Liver (tissue), 9 donors: ENCODE data around the gene SFTA2. TPM values are rescaled to one million over a fixed set of nuclear protein-coding genes. Genes with fewer than 3 reads are reported as not detected.

Source experiments
- DNase-seq: peaks from one replicate; pipeline ENCODE4 v3.0.0-alpha.2; 2017; ENCODE audit warnings: low spot score
- H3K27ac ChIP-seq, 2 donors: one replicate each; pipeline ENCODE4 v1.7.0; 2013; ENCODE audit warnings: inconsistent platforms in 2 of 2, low read length in 2 of 2, control low read depth in 1 of 2, low read depth in 1 of 2, mild to moderate bottlenecking in 1 of 2
- H3K27me3 ChIP-seq, 4 donors: one replicate each; pipeline versions ENCODE4 v1.6.1 to v1.7.0; 2013; ENCODE audit warnings: low read length in 3 of 4, inconsistent platforms in 1 of 4, mild to moderate bottlenecking in 1 of 4, moderate library complexity in 1 of 4; ENCODE audit not compliant: control insufficient read depth in 4 of 4, insufficient read depth in 4 of 4
- H3K36me3 ChIP-seq, 4 donors: one replicate each; pipeline versions ENCODE4 v1.6.1 to v1.7.0; 2013; ENCODE audit warnings: low read length in 3 of 4, mild to moderate bottlenecking in 3 of 4, low read depth in 1 of 4, moderate library complexity in 1 of 4; ENCODE audit not compliant: control insufficient read depth in 4 of 4, insufficient read depth in 3 of 4
- H3K4me1 ChIP-seq, 4 donors: one replicate each; pipeline versions ENCODE4 v1.6.1 to v1.7.0; 2013; ENCODE audit warnings: low read length in 3 of 4, mild to moderate bottlenecking in 3 of 4, moderate library complexity in 1 of 4; ENCODE audit not compliant: control insufficient read depth in 4 of 4, insufficient read depth in 4 of 4
- H3K4me3 ChIP-seq, 3 donors: one replicate each; pipeline versions ENCODE4 v1.6.1 to v1.7.0; 2013; ENCODE audit warnings: low read length in 3 of 3, control low read depth in 1 of 3, low read depth in 1 of 3, mild to moderate bottlenecking in 1 of 3
- H3K9ac ChIP-seq, 2 donors: one replicate each; pipeline ENCODE4 v1.7.0; 2013; ENCODE audit warnings: low read length in 2 of 2, mild to moderate bottlenecking in 2 of 2, moderate library complexity in 2 of 2, control low read depth in 1 of 2, low read depth in 1 of 2
- H3K9me3 ChIP-seq, 4 donors: one replicate each; pipeline versions ENCODE4 v1.6.1 to v1.7.0; 2013; ENCODE audit warnings: low read length in 3 of 4; ENCODE audit not compliant: control insufficient read depth in 4 of 4
- EGR1 ChIP-seq, 2 donors: IDR thresholded peaks; 2 replicates each; pipeline ENCODE4 v1.6.1; 2016 to 2018; ENCODE audit warnings: antibody characterized with exemption in 2 of 2, low read depth in 2 of 2
- FOXA1 ChIP-seq: IDR thresholded peaks from 2 replicates; pipeline ENCODE4 v1.6.1; 2016; ENCODE audit warnings: antibody characterized with exemption
- FOXA2 ChIP-seq: IDR thresholded peaks from 2 replicates; pipeline ENCODE4 v1.6.1; 2016; ENCODE audit warnings: antibody characterized with exemption
- GABPA ChIP-seq, 2 donors: IDR thresholded peaks in 1 of 2; conservative IDR thresholded peaks in 1 of 2; 2 replicates each; pipeline ENCODE4 v1.6.1; 2016; ENCODE audit warnings: antibody characterized with exemption in 2 of 2, mild to moderate bottlenecking in 1 of 2, moderate library complexity in 1 of 2
- HNF4A ChIP-seq, 2 donors: conservative IDR thresholded peaks; 2 replicates each; pipeline ENCODE4 v1.6.1; 2016; ENCODE audit warnings: antibody characterized with exemption in 2 of 2, mild to moderate bottlenecking in 2 of 2
- HNF4G ChIP-seq: IDR thresholded peaks from 2 replicates; pipeline ENCODE4 v1.6.1; 2016; ENCODE audit warnings: antibody characterized with exemption
- NR2F2 ChIP-seq: IDR thresholded peaks from 2 replicates; pipeline ENCODE4 v1.6.1; 2016; ENCODE audit warnings: antibody characterized with exemption
- RAD21 ChIP-seq, 2 donors: IDR thresholded peaks; 2 replicates each; pipeline ENCODE4 v1.6.1; 2016; ENCODE audit warnings: antibody characterized with exemption in 2 of 2, mild to moderate bottlenecking in 2 of 2
- RXRA ChIP-seq, 2 donors: IDR thresholded peaks; 2 replicates each; pipeline ENCODE4 v1.6.1; 2017 to 2018; ENCODE audit warnings: antibody characterized with exemption in 2 of 2, mild to moderate bottlenecking in 1 of 2
- SP1 ChIP-seq: IDR thresholded peaks from 2 replicates; pipeline ENCODE4 v1.6.1; 2018; ENCODE audit warnings: antibody characterized with exemption, mild to moderate bottlenecking
- TAF1 ChIP-seq: conservative IDR thresholded peaks from 2 replicates; pipeline ENCODE4 v1.6.1; 2016; ENCODE audit warnings: antibody characterized with exemption, mild to moderate bottlenecking
- YY1 ChIP-seq: IDR thresholded peaks from 2 replicates; pipeline ENCODE4 v1.6.1; 2016; ENCODE audit warnings: antibody characterized with exemption, mild to moderate bottlenecking
- WGBS: extraction: QIAGEN DNeasy Blood & Tissue Kit; methylation state at CpG from one replicate; pipeline ENCODE4 v1.1.7; 2013; 5-methylcytosine and 5-hydroxymethylcytosine counted together
- polyA plus RNA-seq, 2 donors: library from polyadenylated mRNA; stranded (reverse) in 1 of 2; unstranded in 1 of 2; fragments of 200-250 nt in 1 of 2; fragments of >200 nt in 1 of 2; fragmentation: Nextera tagmentation in 1 of 2; extraction: Ambion mirVana in 1 of 2; gene quantifications; one replicate each; pipeline versions ENCODE4 v1.2.1 to v1.2.3, GENCODE V29; 2013 to 2015
- total RNA-seq, 2 donors: library from RNA; depleted of rRNA; stranded (reverse); fragments of >200 nt; gene quantifications; one replicate each; pipeline ENCODE4 v1.2.3, GENCODE V29; 2014
- TF ChIP-seq, protein P1 (sequence below): IDR thresholded peaks from 2 replicates; pipeline ENCODE4 v1.6.1; 2016; ENCODE audit warnings: antibody characterized with exemption
- TF ChIP-seq, protein P2 (sequence below): IDR thresholded peaks from 2 replicates; pipeline ENCODE4 v1.6.1; 2016; ENCODE audit warnings: antibody characterized with exemption, mild to moderate bottlenecking
- TF ChIP-seq, protein P3 (sequence below): fragments of 150-350 bp; IDR thresholded peaks from 2 replicates; pipeline ENCODE4 v1.5.1; 2017; ENCODE audit warnings: improper control_type of control experiment, low read depth, low read length; ENCODE audit not compliant: missing input control
- TF ChIP-seq, protein P4 (sequence below): IDR thresholded peaks from 2 replicates; pipeline ENCODE4 v1.6.1; 2016; ENCODE audit warnings: antibody characterized with exemption
- donor health status: healthy.
- donor health status: healthy.
- donor health status: healthy.
- donor health status: healthy.
- donor health status: healthy.

Gene SFTA2
- total and polyA plus RNA-seq, 4 donors, result 0.60 TPM; not detected in 3

DNA sequence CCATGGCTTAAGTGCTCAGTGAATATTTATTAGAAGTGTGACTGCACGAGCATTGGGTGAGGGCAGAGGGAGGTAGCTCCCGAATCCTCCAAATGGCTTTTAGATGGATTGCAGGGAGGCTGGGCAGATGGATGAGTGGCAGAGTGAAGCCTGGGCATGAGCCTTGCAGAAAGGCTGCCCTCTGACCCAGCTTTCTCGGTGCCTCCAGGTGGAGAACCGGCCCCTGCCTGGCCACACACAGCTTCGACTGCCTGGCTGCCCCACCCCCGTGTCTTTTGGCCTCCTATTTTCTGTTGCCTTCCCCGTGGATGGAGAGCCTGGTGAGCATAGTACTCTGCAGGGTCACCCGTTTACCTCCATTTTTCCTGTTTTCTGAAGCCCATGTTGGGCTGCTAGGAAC, 14.5 kb downstream of the SFTA2 start:
- WGBS, result 90% methylated on average over 8 of the region's 8 CpGs
- Histone ChIP-seq H3K4me3 (no peak overlapping the region), H3K36me3 (peaks cover 9 to 47% (median 27%) of the 10 kb centered on the region in 4 donors), H3K27me3 (no peaks in the 10 kb centered on the region), H3K9ac (no peak overlapping the region), H3K9me3 (no peaks in the 10 kb centered on the region), H3K27ac (no peak overlapping the region), H3K4me1 (peaks cover 0 to 31% (median 23%) of the 10 kb centered on the region in 4 donors)
- no peak for DNase-seq
- TF ChIP-seq, protein P1, sequence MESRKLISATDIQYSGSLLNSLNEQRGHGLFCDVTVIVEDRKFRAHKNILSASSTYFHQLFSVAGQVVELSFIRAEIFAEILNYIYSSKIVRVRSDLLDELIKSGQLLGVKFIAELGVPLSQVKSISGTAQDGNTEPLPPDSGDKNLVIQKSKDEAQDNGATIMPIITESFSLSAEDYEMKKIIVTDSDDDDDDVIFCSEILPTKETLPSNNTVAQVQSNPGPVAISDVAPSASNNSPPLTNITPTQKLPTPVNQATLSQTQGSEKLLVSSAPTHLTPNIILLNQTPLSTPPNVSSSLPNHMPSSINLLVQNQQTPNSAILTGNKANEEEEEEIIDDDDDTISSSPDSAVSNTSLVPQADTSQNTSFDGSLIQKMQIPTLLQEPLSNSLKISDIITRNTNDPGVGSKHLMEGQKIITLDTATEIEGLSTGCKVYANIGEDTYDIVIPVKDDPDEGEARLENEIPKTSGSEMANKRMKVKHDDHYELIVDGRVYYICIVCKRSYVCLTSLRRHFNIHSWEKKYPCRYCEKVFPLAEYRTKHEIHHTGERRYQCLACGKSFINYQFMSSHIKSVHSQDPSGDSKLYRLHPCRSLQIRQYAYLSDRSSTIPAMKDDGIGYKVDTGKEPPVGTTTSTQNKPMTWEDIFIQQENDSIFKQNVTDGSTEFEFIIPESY, result no peak
- TF ChIP-seq TAF1, result no peak

DNA sequence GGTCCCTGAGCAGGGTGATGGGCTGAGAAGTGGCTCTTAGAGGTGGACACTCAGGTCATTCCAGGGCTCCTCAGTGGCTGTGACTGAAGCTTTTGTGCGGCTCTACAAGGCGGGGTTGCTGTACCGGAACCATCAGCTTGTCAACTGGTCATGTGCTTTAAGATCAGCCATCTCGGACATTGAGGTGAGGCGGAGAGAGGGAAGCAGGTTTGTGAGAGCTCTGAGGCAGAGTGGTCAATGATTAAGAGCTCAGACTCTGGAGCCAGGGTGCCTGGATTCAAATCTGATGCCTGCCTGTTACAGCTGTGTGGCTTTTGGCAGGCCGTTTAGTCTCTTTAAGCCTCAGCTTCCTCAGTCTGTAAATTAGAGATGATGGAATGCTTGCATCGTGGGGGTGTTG, 14.9 kb downstream of the SFTA2 start:
- H3K4me1 ChIP-seq, result peaks cover 0 to 35% (median 25%) of the 10 kb centered on the region in 4 donors
- no peak overlapping the region for H3K27ac ChIP-seq
- no peak overlapping the region for H3K9ac ChIP-seq
- no peaks in the 10 kb centered on the region for H3K9me3 ChIP-seq
- no peaks in the 10 kb centered on the region for H3K27me3 ChIP-seq
- H3K36me3 ChIP-seq, result peaks cover 10 to 42% (median 23%) of the 10 kb centered on the region in 4 donors
- H3K4me3 ChIP-seq, result no peak overlapping the region
- no peak for DNase-seq
- TF ChIP-seq, protein P2, sequence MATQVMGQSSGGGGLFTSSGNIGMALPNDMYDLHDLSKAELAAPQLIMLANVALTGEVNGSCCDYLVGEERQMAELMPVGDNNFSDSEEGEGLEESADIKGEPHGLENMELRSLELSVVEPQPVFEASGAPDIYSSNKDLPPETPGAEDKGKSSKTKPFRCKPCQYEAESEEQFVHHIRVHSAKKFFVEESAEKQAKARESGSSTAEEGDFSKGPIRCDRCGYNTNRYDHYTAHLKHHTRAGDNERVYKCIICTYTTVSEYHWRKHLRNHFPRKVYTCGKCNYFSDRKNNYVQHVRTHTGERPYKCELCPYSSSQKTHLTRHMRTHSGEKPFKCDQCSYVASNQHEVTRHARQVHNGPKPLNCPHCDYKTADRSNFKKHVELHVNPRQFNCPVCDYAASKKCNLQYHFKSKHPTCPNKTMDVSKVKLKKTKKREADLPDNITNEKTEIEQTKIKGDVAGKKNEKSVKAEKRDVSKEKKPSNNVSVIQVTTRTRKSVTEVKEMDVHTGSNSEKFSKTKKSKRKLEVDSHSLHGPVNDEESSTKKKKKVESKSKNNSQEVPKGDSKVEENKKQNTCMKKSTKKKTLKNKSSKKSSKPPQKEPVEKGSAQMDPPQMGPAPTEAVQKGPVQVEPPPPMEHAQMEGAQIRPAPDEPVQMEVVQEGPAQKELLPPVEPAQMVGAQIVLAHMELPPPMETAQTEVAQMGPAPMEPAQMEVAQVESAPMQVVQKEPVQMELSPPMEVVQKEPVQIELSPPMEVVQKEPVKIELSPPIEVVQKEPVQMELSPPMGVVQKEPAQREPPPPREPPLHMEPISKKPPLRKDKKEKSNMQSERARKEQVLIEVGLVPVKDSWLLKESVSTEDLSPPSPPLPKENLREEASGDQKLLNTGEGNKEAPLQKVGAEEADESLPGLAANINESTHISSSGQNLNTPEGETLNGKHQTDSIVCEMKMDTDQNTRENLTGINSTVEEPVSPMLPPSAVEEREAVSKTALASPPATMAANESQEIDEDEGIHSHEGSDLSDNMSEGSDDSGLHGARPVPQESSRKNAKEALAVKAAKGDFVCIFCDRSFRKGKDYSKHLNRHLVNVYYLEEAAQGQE, result no peak
- no peak for TF ChIP-seq FOXA1
- TF ChIP-seq RXRA (IDR thresholded peaks at IDR 0.05), result no peak
- TF ChIP-seq SP1, result no peak
- no peak for TF ChIP-seq HNF4G
- no peak for TF ChIP-seq RAD21 (IDR thresholded peaks at IDR 0.05)
- TF ChIP-seq NR2F2, result no peak
- TF ChIP-seq, protein P3, sequence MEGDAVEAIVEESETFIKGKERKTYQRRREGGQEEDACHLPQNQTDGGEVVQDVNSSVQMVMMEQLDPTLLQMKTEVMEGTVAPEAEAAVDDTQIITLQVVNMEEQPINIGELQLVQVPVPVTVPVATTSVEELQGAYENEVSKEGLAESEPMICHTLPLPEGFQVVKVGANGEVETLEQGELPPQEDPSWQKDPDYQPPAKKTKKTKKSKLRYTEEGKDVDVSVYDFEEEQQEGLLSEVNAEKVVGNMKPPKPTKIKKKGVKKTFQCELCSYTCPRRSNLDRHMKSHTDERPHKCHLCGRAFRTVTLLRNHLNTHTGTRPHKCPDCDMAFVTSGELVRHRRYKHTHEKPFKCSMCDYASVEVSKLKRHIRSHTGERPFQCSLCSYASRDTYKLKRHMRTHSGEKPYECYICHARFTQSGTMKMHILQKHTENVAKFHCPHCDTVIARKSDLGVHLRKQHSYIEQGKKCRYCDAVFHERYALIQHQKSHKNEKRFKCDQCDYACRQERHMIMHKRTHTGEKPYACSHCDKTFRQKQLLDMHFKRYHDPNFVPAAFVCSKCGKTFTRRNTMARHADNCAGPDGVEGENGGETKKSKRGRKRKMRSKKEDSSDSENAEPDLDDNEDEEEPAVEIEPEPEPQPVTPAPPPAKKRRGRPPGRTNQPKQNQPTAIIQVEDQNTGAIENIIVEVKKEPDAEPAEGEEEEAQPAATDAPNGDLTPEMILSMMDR, result no peak
- TF ChIP-seq TAF1, result no peak
- no peak for TF ChIP-seq YY1
- no peak for TF ChIP-seq HNF4A (conservative IDR thresholded peaks at IDR 0.05)
- 95% methylated on average over 7 of the region's 7 CpGs for WGBS

DNA sequence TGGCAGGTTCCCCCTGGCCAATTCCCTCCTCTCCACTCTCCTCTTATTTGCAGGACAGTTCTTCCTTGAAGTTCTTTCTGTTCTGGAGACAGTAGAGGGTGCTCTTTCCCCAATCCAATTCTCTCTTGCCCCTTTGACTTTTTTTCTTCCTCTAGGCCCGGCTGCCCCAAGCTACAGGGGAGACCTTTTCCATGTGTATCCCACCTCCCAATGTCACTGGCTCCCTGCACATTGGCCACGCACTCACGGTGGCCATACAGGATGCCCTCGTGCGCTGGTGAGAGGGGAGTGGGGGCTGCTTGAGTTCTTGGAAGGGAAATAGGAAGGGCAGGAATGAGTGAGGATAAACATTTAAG, 16.4 kb downstream of the SFTA2 start:
- Histone ChIP-seq H3K9ac (peak overlapping the region in 1 of 2 donors; percentile 83), H3K27me3 (no peaks in the 10 kb centered on the region), H3K36me3 (peaks cover 3 to 36% (median 22%) of the 10 kb centered on the region in 4 donors), H3K4me3 (no peak overlapping the region), H3K9me3 (no peaks in the 10 kb centered on the region), H3K27ac (no peak overlapping the region), H3K4me1 (peaks cover 0 to 39% (median 26%) of the 10 kb centered on the region in 4 donors)
- DNase-seq, result no peak
- 44% methylated on average over 5 of the region's 5 CpGs for WGBS
- TF ChIP-seq HNF4A (conservative IDR thresholded peaks at IDR 0.05) (no peak), RXRA (IDR thresholded peaks at IDR 0.05) (no peak), FOXA1 (no peak), YY1 (no peak), RAD21 (IDR thresholded peaks at IDR 0.05) (peak; percentile 83 to 84), HNF4G (no peak), EGR1 (IDR thresholded peaks at IDR 0.05; ENCODE audit: low read depth in 2 of 2) (no peak), FOXA2 (no peak), GABPA (IDR thresholded peaks at IDR 0.05 in 1 of 2, conservative IDR thresholded peaks at IDR 0.05 in 1 of 2) (no peak)
- TF ChIP-seq, protein P3, result peak; percentile 51
- TF ChIP-seq, protein P1, result no peak
- TF ChIP-seq, protein P4, sequence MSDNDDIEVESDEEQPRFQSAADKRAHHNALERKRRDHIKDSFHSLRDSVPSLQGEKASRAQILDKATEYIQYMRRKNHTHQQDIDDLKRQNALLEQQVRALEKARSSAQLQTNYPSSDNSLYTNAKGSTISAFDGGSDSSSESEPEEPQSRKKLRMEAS, result no peak
